Activated T-cell treated with anti-CD3 and anti-CD28 coated beads for 4 hours (primary cell): ENCODE data around the gene SERPINB6.
"Not testable (repeated sequence)": the region's sequence is repeated elsewhere in the genome, so short reads cannot be mapped to it uniquely, and the experiment has no call there.

Experiments
- DNase-seq: peaks from one replicate; pipeline ENCODE4 v3.0.0-alpha.2; 2020

SERPINB6 gene

GRCh38 chr6:2998998-2999617 is 27.7 kb upstream of the SERPINB6 start:
- no peak for DNase-seq

DNA sequence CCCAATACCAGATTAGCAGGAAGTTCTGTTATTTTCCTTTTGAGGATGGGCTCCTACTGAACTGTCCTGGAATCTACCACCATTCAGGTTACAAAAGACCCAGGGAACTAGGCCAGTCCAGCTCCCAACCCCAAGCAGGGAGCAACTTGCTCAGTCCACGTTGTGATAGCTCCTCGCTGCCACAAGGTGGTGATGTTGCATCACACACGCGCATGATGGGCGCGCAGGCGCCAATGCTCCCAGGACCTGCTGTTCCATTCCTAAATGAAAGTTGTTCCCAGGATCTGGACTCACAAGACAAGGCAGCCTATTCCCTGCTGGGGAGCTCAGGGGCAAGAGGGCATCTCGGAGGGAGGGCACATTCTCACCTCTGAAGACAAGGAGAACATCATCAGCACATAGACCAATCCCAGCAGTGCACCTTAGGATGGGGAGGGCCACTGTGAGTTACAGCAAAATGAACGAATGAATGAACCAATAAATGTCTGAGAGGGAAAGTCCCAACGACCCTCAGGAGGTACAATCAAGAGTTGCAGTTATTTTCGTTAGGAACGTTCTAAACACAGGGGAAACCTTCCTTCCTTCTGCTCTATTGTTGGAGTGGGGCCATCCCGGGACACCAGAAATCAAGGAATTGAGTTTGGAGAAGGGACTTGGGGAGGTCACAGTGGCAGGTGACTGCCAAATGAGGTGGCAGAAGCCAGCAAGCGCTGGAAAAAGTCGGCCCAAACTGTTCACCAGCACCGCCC is 27.1 kb upstream of the SERPINB6 start:
- DNase-seq: not testable (repeated sequence)

GRCh38 chr6:2993755-2994317 is 22.5 kb upstream of the SERPINB6 start:
- DNase-seq: no peak

DNA sequence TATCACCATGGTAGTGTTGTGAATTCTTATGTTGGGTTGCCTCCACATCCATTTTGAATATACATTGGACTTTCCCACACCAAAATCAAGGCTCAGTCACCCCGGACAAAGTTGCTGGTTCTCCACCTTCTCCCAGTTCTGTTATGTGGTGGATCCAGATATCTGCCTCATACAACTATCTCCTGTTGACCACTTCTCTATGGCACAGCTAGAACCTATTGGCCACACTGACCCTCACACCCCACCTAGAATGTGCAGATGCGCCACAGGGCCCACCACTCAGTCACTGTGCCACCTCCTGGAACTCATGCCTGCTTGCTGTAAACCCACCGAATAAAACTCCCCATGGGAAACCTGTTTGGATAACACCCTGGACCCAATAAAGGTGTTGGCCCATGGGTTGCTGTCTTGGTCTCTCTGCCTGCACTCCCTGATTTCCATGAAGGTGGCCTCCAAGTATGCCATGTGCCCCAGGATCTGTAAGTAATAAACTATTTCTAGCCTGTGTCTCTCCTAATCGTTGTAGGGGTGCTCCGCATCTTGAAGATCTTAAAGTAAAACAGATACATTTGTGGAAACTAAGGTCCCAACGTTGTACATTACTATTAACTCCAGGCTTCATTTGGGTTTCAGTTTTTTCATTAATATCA is 21.1 kb upstream of the SERPINB6 start:
- DNase-seq: no peak

GRCh38 chr6:2990932-2991506 is 19.7 kb upstream of the SERPINB6 start:
- no peak for DNase-seq

DNA sequence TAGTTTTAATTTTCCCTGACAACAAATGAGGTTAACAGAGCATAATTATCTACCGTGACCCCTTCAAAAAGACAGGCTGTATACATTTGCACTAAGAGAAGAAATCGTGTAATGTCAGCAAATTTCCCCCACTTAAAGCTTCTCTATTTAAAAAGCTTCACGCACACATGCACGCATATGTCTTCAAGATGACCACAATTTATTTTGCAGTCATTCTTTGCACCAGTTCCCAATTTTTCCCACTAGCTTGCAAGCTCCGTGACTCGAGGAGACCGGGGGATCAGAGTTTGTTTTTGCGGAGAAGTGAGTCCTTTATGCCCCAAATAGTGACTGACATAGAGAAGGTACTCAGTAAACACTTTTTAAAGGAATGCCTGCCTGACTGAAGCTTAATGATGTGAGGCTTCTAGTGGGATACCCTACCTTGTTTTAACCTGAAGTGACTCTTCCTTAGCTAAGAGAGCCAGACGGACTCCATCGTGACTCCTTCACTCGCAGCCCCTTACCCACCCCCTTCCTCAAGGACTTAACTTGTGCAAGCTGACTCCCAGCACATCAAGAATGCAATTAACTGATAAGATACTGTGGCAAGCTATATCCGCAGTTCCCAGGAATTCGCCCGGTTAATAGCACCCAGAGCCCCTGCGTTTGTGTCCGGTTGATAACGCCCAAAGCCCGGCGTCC is 19.0 kb upstream of the SERPINB6 start:
- DNase-seq: no peak

- DNase-seq: peak; percentile 65
Measured at GRCh38 chr6:2989332-2990247, 18.2 kb upstream of the SERPINB6 start.

DNA sequence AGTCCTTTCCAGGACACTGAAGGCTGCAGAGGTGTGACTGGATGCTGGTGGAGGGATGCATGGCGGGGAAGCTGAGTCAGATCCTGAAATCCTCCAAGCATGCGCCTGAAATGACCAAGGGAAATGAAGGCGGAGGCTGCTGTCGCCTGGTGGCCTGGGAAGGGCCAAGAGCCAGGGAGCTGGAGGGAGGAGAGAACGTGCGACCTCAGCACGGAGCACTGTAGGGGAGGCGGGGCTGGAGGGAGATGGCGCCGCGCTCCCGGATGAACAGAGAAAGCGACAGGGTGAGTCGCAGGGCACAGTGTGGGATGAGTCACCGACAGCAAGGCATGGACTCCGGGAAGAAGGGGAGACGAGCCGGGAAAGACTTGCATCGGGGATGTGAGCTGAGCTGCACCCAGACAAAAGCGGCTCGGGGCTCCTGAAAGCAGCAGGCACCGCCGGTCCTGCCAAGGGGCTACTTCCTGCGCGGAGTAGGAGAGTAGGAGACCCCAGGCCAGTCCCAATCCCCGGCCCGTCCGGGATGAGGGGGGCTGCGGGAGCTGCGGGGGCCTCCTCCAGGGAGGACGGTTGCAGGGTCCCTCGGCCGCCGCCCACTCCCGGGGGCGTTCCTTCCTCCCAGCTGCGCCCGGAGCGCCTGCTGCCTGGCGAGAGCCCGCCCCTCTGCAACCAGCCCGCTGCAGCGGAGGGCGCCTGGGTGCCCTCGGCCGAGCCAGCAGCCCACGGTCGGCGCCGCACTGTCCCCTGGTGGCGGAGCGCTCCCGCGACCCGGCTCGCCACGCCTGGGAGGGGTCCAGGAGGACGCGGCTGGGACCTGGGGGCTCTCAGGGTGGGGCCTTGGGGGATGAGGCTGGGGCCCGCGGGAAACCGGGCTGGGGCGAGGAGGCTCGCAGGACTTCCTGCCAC is 17.3 kb upstream of the SERPINB6 start:
- DNase-seq: peak; percentile 52

DNA sequence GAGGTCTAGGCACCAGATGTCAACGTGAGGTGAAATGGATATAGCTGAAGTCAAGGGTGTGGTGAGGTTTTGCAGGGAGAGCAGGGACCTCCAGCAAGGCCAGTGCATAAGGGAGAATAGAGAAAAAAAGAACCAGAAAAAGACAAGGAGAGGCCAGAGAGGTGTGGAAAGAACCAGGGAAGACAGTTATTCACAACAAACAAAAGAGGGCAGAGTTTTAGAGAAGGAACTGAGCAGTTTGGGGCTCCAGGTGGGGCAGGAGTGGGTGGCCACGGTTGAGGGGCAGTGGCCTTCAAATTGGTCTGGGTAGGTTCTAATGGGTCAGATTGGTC is 16.7 kb upstream of the SERPINB6 start:
- no peak for DNase-seq

GRCh38 chr6:2986722-2987221 is 15.4 kb upstream of the SERPINB6 start:
- no peak for DNase-seq

GRCh38 chr6:2984738-2985406 is 13.5 kb upstream of the SERPINB6 start:
- no peak for DNase-seq

GRCh38 chr6:2982426-2983117 is 11.2 kb upstream of the SERPINB6 start:
- DNase-seq: no peak

GRCh38 chr6:2980465-2980855 is 9.1 kb upstream of the SERPINB6 start:
- no peak for DNase-seq

DNA sequence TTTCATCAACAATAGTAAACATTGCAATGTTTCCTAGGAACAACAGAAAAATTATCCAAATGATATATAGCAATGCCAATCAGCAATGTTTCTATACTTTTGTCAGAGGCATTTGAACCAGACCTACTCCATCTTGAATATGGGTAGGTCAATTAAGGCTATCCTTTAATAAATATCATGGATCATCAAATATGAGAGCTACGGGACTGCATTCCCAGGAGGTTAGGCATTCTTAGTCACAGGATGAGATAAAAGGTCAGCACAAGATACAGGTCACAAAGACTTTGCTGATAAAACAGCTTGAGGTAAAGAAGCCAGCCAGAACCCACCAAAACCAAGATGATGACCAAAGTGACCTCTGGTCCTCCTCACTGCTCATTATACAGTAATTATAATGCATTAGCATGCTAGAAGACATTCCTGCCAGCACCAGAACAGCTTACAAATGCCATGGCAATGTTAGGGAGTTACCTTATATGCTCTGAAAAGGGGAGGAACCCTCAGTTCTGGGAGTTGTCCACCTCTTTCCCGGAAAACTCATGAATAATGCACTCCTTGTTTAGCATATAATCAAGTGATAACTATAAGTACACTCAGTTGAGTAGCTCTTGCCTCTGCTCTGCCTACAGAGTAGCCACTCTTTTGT is 8.6 kb upstream of the SERPINB6 start:
- no peak for DNase-seq

DNA sequence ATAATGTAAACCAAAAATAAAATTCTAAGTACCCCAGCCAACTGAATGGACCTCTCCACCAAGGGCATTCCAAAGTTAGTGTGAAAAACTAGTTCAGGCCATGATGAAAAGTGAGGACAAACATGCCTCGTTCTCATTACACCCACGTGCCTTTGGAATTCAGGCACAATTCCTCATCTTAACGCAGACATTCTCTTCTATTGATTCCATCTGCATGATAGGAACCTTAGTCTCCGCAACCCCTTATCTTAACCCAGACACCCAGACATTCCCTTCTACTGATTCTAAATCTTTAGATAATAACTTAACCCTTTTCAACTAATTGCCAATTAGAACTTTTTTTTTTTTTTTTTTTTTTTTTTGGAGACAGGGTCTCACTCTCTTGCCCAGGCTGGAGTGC is 7.6 kb upstream of the SERPINB6 start:
- no peak for DNase-seq

- no peak for DNase-seq
Measured at GRCh38 chr6:2977799-2978590, 6.6 kb upstream of the SERPINB6 start.

GRCh38 chr6:2977290-2977689 is 5.9 kb upstream of the SERPINB6 start:
- no peak for DNase-seq

GRCh38 chr6:2976571-2977085 is 5.3 kb upstream of the SERPINB6 start:
- no peak for DNase-seq
